Hepatocyte (in vitro differentiated cells): Measurements from ENCODE around the gene FAM222B.

Experiments
- CTCF ChIP-seq: fragments of 200-600 bp; sonication (generic); IDR thresholded peaks from 2 replicates; pipeline ENCODE4 v1.5.1; 2016; ENCODE audit warnings: antibody characterized with exemption, mild to moderate bottlenecking; ENCODE audit not compliant: poor library complexity
- EZH2 ChIP-seq: fragments of 200-600 bp; sonication (generic); IDR thresholded peaks from 2 replicates; pipeline ENCODE4 v1.6.1; 2016; ENCODE audit warnings: antibody characterized with exemption, mild to moderate bottlenecking, borderline replicate concordance
- EZH2phosphoT487 ChIP-seq: fragments of 200-600 bp; sonication (generic); IDR thresholded peaks from one replicate; pipeline ENCODE4 v1.6.1; 2018; ENCODE audit warnings: antibody characterized with exemption, mild to moderate bottlenecking, low read depth, moderate library complexity; ENCODE audit not compliant: unreplicated experiment, severe bottlenecking

GRCh38 chr17:28725166-28725659 is 117.4 kb downstream of the FAM222B start:
- TF ChIP-seq CTCF (no peak), EZH2 (no peak), EZH2phosphoT487 (no peak)
